ENCODE data around the gene GAST. TPM values are rescaled to one million over a fixed set of nuclear protein-coding genes. Genes with fewer than 3 reads are reported as not detected.

GAST gene
- total and polyA plus RNA-seq, 10 of the 15 experiments (the other 5 are each of a cell fraction or from before 2014, with no cell fraction given): not detected

DNA sequence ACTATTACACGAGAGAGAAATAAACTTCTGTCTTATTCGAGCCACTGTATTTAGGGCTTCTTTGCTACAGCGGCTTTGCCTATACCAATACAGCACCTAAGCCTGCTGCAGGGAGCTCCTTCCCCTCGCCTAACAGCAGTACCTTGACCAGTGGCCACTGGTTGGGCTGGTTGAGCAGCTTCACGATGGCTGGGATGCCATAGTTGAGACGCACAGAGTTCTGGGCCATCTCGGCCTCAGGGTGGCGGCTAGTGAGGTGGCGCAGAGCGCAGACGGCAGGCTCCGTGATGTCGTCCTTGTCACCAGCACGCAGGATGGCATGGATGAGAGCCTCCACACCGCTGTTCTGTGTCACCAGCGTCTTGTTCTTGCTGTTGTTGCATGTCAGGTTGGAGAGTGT lies 50.7 kb downstream of the GAST start:
- DNase-seq (ENCODE audit: low read depth, low spot score) (no peak), FAIRE-seq (no peak), ATAC-seq (no peak)
- Histone ChIP-seq H3K4me3 (no peak overlapping the region), H3K9me3 (replicated peaks; ENCODE audit: control insufficient read depth, insufficient read depth, low read length) (no peaks in the 10 kb centered on the region), H3K36me3 (ENCODE audit: control insufficient read depth in 2 of 2, insufficient read depth in 2 of 2, low read length in 1 of 2) (peaks cover 0 to 10% of the 10 kb centered on the region in 2 experiments; a peak in 2 of 4 replicates), H3K4me2 (ENCODE audit: control insufficient read depth, insufficient read depth) (no peak overlapping the region), H4K20me1 (ENCODE audit: control insufficient read depth, insufficient read depth) (no peaks in the 10 kb centered on the region), H3K27me3 (replicated peaks in 1 of 2; ENCODE audit: control insufficient read depth in 2 of 2, insufficient read depth in 2 of 2, low read length in 1 of 2) (no peaks in the 10 kb centered on the region; a peak in 1 of 4 replicates), H3K4me1 (ENCODE audit: control insufficient read depth, insufficient read depth, low read length) (no peaks in the 10 kb centered on the region), H3K9ac (ENCODE audit: control insufficient read depth, insufficient read depth, low read length) (no peak overlapping the region), H3K27ac (ENCODE audit: control insufficient read depth, insufficient read depth) (no peak overlapping the region), H2AFZ (ENCODE audit: control insufficient read depth, low read depth, low read length) (no peak overlapping the region), H3K79me2 (ENCODE audit: control insufficient read depth, insufficient read depth, low read length) (no peaks in the 10 kb centered on the region)
- in situ Hi-C loops (cut with MboI): loop anchor here (5.0 kb wide), 1 partner anchor 51 kb away; the partner anchor contains the start of gene GAST
- POLR2A ChIA-PET: no interaction called here
- WGBS (ENCODE audit: insufficient coverage, insufficient replicate concordance, low lambda C conversion rate, missing lambda C conversion rate): 59% methylated on average over 16 of the region's 16 CpGs
- intact Hi-C loops (cut with micrococcal nuclease; ENCODE audit: unreplicated experiment): no loop called here
- RAD21 ChIA-PET (ENCODE audit: unreplicated experiment): no interaction called here
- CTCF ChIA-PET: no interaction called here
- SMC1A ChIA-PET (ENCODE audit: uncharacterized antibody, unreplicated experiment): no interaction called here
- no TSS peak for BruUV-seq (replicated peaks)
- no peak for TF ChIP-seq JUND (IDR thresholded peaks at IDR 0.05; ENCODE audit: low read depth, low read length)
- TF ChIP-seq SMAD5 (IDR thresholded peaks at IDR 0.05; ENCODE audit: low read depth): no peak
- TF ChIP-seq, protein P1, sequence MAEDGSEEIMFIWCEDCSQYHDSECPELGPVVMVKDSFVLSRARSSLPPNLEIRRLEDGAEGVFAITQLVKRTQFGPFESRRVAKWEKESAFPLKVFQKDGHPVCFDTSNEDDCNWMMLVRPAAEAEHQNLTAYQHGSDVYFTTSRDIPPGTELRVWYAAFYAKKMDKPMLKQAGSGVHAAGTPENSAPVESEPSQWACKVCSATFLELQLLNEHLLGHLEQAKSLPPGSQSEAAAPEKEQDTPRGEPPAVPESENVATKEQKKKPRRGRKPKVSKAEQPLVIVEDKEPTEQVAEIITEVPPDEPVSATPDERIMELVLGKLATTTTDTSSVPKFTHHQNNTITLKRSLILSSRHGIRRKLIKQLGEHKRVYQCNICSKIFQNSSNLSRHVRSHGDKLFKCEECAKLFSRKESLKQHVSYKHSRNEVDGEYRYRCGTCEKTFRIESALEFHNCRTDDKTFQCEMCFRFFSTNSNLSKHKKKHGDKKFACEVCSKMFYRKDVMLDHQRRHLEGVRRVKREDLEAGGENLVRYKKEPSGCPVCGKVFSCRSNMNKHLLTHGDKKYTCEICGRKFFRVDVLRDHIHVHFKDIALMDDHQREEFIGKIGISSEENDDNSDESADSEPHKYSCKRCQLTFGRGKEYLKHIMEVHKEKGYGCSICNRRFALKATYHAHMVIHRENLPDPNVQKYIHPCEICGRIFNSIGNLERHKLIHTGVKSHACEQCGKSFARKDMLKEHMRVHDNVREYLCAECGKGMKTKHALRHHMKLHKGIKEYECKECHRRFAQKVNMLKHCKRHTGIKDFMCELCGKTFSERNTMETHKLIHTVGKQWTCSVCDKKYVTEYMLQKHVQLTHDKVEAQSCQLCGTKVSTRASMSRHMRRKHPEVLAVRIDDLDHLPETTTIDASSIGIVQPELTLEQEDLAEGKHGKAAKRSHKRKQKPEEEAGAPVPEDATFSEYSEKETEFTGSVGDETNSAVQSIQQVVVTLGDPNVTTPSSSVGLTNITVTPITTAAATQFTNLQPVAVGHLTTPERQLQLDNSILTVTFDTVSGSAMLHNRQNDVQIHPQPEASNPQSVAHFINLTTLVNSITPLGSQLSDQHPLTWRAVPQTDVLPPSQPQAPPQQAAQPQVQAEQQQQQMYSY (CRISPR knock-in tag; IDR thresholded peaks at IDR 0.05): no peak
- TF ChIP-seq POLR2AphosphoS2 (IDR thresholded peaks at IDR 0.05; ENCODE audit: low read depth, low read length): no peak
- TF ChIP-seq, protein P2, sequence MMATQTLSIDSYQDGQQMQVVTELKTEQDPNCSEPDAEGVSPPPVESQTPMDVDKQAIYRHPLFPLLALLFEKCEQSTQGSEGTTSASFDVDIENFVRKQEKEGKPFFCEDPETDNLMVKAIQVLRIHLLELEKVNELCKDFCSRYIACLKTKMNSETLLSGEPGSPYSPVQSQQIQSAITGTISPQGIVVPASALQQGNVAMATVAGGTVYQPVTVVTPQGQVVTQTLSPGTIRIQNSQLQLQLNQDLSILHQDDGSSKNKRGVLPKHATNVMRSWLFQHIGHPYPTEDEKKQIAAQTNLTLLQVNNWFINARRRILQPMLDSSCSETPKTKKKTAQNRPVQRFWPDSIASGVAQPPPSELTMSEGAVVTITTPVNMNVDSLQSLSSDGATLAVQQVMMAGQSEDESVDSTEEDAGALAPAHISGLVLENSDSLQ (IDR thresholded peaks at IDR 0.05): no peak
- TF ChIP-seq, protein P3, sequence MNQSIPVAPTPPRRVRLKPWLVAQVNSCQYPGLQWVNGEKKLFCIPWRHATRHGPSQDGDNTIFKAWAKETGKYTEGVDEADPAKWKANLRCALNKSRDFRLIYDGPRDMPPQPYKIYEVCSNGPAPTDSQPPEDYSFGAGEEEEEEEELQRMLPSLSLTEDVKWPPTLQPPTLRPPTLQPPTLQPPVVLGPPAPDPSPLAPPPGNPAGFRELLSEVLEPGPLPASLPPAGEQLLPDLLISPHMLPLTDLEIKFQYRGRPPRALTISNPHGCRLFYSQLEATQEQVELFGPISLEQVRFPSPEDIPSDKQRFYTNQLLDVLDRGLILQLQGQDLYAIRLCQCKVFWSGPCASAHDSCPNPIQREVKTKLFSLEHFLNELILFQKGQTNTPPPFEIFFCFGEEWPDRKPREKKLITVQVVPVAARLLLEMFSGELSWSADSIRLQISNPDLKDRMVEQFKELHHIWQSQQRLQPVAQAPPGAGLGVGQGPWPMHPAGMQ (IDR thresholded peaks at IDR 0.05; ENCODE audit: borderline replicate concordance): no peak
- no peak for TF ChIP-seq MTA3 (IDR thresholded peaks at IDR 0.05; ENCODE audit: borderline replicate concordance, low read length)
- no peak for TF ChIP-seq NRF1 (conservative IDR thresholded peaks at IDR 0.05; ENCODE audit: low read depth, low read length)
- TF ChIP-seq GABPA (IDR thresholded peaks at IDR 0.05; ENCODE audit: low read depth): no peak

Data from GM12878 (cell line).